Measurements from ENCODE around the gene HNRNPC.
"Not testable (repeated sequence)": the region's sequence is repeated elsewhere in the genome, so short reads cannot be mapped to it uniquely, and the experiment has no call there.

- not testable (repeated sequence) for TF ChIP-seq ETS1 (conservative IDR thresholded peaks at IDR 0.05; ENCODE audit: control insufficient read depth, low read depth, low read length); EZH2 (IDR thresholded peaks at IDR 0.05; ENCODE audit: borderline replicate concordance, low read depth, low read length); ZNF124 (CRISPR knock-in tag; IDR thresholded peaks at IDR 0.05); HMGN3 (IDR thresholded peaks at IDR 0.05; ENCODE audit: borderline replicate concordance, extremely low read depth, insufficient read length, low read depth, low read length); SRF (CRISPR knock-in tag; IDR thresholded peaks at IDR 0.05); FOXK2 (conservative IDR thresholded peaks at IDR 0.05 in 1 of 2, IDR thresholded peaks at IDR 0.05 in 1 of 2; ENCODE audit: low read depth in 2 of 2); ELF2 (CRISPR knock-in tag; IDR thresholded peaks at IDR 0.05); ZNF354B (CRISPR knock-in tag; IDR thresholded peaks at IDR 0.05); CHD2 (IDR thresholded peaks at IDR 0.05; ENCODE audit: low read depth, low read length); TBL1XR1 (IDR thresholded peaks at IDR 0.05; ENCODE audit: low read length in 2 of 2); USF1 (CRISPR knock-in tag; IDR thresholded peaks at IDR 0.05)
- TF ChIP-seq, protein P1, sequence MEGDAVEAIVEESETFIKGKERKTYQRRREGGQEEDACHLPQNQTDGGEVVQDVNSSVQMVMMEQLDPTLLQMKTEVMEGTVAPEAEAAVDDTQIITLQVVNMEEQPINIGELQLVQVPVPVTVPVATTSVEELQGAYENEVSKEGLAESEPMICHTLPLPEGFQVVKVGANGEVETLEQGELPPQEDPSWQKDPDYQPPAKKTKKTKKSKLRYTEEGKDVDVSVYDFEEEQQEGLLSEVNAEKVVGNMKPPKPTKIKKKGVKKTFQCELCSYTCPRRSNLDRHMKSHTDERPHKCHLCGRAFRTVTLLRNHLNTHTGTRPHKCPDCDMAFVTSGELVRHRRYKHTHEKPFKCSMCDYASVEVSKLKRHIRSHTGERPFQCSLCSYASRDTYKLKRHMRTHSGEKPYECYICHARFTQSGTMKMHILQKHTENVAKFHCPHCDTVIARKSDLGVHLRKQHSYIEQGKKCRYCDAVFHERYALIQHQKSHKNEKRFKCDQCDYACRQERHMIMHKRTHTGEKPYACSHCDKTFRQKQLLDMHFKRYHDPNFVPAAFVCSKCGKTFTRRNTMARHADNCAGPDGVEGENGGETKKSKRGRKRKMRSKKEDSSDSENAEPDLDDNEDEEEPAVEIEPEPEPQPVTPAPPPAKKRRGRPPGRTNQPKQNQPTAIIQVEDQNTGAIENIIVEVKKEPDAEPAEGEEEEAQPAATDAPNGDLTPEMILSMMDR (IDR thresholded peaks at IDR 0.05 in 2 of 3, conservative IDR thresholded peaks at IDR 0.05 in 1 of 3; ENCODE audit: insufficient read depth in 2 of 3, low read depth in 1 of 3, low read length in 3 of 3), result not testable (repeated sequence)
Measured at GRCh38 chr14:21165670-21166069, 103.6 kb downstream of the HNRNPC start.
